Stimulated activated CD4-positive, alpha-beta T cell treated with anti-CD3 and anti-CD28 coated beads, Interleukin-4, amount 100 ng/mL, for 1 hour (primary cell): Measurements from ENCODE around the gene DUSP11.
"Not testable (repeated sequence)": the region's sequence is repeated elsewhere in the genome, so short reads cannot be mapped to it uniquely, and the experiment has no call there.

ENCODE experiments used
- DNase-seq: peaks from one replicate; pipeline ENCODE4 v3.0.0-alpha.2; 2020

DUSP11 gene

GRCh38 chr2:73779467-73780236 lies at the start of gene DUSP11:
Gene DUSP11, minus strand, starts transcription at chr2:73780103. Its CDS starts 129 bp downstream, at chr2:73779974.
- peak; percentile 97 for DNase-seq

GRCh38 chr2:73828818-73829570 lies 49.1 kb upstream of the DUSP11 start, which contains the start of gene STAMBP:
Gene STAMBP, plus strand, starts transcription at chr2:73828961. Its CDS starts 1,896 bp downstream, at chr2:73830857.
- DNase-seq: peak; percentile 81

- DNase-seq: no peak
These were observed 48.5 kb upstream of the DUSP11 start for GRCh38 chr2:73828389-73828817.

GRCh38 chr2:73827660-73828388 lies 47.9 kb upstream of the DUSP11 start:
- no peak for DNase-seq

GRCh38 chr2:73827018-73827417 lies 47.1 kb upstream of the DUSP11 start:
- no peak for DNase-seq

- DNase-seq: no peak
These were observed 45.5 kb upstream of the DUSP11 start for GRCh38 chr2:73825408-73825807.

GRCh38 chr2:73823916-73824523 lies 44.1 kb upstream of the DUSP11 start:
- no peak for DNase-seq

- no peak for DNase-seq
These were observed 43.5 kb upstream of the DUSP11 start for GRCh38 chr2:73823416-73823815.

- no peak for DNase-seq
These were observed 43.1 kb upstream of the DUSP11 start for GRCh38 chr2:73822991-73823390.

- no peak for DNase-seq
These were observed 42.4 kb upstream of the DUSP11 start for GRCh38 chr2:73822276-73822675.

GRCh38 chr2:73821669-73822068 lies 41.8 kb upstream of the DUSP11 start:
- no peak for DNase-seq

- DNase-seq: no peak
These were observed 41.3 kb upstream of the DUSP11 start for GRCh38 chr2:73821227-73821626.

GRCh38 chr2:73818296-73818695 lies 38.4 kb upstream of the DUSP11 start:
- no peak for DNase-seq

- no peak for DNase-seq
These were observed 32.7 kb upstream of the DUSP11 start for GRCh38 chr2:73812635-73813034.

- no peak for DNase-seq
These were observed 32.0 kb upstream of the DUSP11 start for GRCh38 chr2:73811878-73812277.

- not testable (repeated sequence) for DNase-seq
These were observed 4.0 kb upstream of the DUSP11 start, which contains the start of gene C2orf78 for GRCh38 chr2:73783883-73784282. Gene C2orf78, plus strand, starts transcription at chr2:73784183. Its CDS starts 127 bp downstream, at chr2:73784310.

- not testable (repeated sequence) for DNase-seq
These were observed 3.5 kb upstream of the DUSP11 start for GRCh38 chr2:73783402-73783801.

- DNase-seq: no peak
These were observed 307 bp upstream of the DUSP11 start for GRCh38 chr2:73780237-73780582.

GRCh38 chr2:73778867-73779466 lies 936 bp downstream of the DUSP11 start:
- not testable (repeated sequence) for DNase-seq

- DNase-seq: no peak
These were observed 2.9 kb downstream of the DUSP11 start for GRCh38 chr2:73776869-73777519.

GRCh38 chr2:73776381-73776780 lies 3.5 kb downstream of the DUSP11 start:
- no peak for DNase-seq

- no peak for DNase-seq
These were observed 7.1 kb downstream of the DUSP11 start for GRCh38 chr2:73772819-73773218.
